NCI-H2196 treated with DMSO at 0.1 percent for 48 hours (cell line): ENCODE measurements around the gene CCDC40.

ENCODE experiments used
- DNase-seq: peaks from one replicate; lab custom pipeline; 2025; ENCODE audit not compliant: unreplicated experiment; lab: John Stamatoyannopoulos, UW

The CCDC40 gene

GRCh38 chr17:80132906-80133625, 96.6 kb downstream of the CCDC40 start:
- no peak for DNase-seq

DNA sequence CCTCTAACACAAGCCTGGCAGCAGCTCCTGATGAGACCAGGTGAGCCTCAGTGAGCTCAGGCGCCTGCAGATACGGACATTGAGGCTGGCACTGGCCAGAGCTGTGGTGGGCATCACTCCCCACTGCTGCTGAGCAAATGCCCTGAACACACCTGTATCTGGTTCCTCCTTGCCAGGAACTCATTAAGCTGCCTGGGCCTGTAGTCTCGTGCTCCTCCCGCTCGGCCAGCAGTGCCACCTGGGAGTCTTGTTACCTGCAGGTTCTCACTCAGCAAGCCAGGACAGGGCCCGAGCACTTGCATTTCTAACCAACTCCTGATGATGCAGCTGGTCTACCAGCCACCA, 97.2 kb downstream of the CCDC40 start:
- DNase-seq = no peak

- DNase-seq = no peak
These were observed 100.7 kb downstream of the CCDC40 start for GRCh38 chr17:80137131-80137530.

DNA sequence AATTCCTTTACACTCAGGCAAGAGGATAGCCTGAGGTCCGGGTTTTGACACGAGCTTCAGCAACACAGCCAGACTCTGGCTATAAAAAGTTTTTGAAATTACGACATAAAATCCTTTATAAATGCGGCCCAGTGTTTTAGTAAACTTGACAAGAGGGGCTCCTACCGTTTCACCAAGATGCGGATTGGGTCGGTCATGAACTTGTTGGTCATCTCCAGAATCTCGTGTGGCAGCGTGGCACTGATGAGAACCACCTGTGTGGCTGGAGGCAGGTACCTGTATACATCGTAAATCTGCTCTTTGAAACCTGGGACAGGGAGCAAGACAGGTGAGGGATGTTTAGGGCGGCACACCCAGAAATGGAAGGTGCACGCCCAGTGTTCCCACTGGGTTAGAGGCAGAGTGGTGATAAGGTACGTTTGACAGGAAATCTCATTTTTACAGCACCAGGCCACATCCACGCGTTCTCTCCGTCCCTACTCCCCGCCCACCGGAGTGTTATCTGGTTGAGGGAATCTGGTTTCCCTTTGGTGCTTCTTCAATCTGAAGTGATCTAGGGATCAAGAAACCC, 102.5 kb downstream of the CCDC40 start:
- no peak for DNase-seq

- no peak for DNase-seq
These were observed 105.2 kb downstream of the CCDC40 start for GRCh38 chr17:80141463-80142165.

DNA sequence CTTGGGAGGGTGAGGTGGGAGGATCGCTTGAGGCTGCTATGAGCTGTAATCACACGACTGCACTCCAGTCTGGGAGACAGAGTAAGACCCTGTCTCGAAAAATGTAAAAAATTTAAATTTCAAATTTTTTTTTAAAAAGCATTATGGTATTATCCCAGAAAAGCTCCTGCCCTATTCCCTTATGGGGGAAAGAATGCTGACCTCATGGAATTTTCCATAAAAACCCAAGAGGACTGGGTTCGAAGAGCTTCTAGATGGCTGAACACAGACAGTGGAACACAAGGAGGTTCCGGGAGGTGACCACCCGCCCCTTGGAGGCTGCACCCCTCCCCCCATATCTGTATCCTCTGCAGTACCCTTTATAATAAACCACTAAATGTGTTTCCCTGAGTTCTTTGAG, 106.5 kb downstream of the CCDC40 start:
- no peak for DNase-seq

DNA sequence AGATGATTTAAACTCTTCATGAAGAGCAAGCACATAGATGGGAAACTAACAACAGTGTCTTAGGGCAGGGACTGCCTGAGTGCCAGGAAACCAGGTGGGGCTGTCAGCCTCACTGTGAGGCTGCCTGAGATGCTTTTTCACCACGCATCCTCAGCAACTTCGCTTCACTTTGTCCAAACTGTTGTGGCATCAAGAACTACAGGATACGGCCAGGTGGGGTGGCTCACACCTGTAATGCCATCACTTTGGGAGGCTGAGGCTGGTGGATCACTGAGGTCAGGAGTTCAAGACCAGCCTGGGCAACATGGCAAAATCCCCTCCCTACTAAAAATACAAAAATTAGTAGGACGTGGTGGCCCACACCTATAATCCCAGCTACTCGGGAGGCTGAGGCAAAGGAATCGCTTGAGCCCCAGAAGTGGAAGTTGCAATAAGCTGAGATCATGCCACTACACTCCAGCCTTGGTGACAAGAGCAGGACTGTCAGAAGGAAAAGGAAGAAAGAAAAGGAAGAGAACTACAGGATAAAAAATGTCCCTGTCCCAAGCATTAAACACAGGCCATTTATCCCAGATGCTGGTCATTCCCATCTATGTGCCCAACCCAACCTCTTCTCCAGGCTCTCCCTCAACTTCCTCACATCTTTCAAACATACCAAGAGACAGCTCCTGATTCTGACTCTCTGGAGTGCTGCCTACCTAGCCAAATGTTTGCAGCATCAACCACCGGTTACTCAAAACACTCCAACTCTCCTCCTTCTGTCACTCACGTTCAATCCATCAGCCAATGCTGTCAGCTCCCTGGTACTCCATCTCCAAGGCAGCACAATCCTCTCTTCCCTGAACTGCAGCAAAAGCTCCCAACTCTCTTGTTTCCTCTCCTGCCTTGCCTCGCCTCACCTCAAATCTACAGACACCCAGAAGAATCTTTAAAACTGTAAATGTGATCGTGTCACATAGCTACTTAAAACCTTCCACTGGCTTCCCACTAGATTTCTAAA, 108.9 kb downstream of the CCDC40 start:
- DNase-seq = no peak

GRCh38 chr17:80146121-80147034, 109.9 kb downstream of the CCDC40 start:
- DNase-seq = no peak

DNA sequence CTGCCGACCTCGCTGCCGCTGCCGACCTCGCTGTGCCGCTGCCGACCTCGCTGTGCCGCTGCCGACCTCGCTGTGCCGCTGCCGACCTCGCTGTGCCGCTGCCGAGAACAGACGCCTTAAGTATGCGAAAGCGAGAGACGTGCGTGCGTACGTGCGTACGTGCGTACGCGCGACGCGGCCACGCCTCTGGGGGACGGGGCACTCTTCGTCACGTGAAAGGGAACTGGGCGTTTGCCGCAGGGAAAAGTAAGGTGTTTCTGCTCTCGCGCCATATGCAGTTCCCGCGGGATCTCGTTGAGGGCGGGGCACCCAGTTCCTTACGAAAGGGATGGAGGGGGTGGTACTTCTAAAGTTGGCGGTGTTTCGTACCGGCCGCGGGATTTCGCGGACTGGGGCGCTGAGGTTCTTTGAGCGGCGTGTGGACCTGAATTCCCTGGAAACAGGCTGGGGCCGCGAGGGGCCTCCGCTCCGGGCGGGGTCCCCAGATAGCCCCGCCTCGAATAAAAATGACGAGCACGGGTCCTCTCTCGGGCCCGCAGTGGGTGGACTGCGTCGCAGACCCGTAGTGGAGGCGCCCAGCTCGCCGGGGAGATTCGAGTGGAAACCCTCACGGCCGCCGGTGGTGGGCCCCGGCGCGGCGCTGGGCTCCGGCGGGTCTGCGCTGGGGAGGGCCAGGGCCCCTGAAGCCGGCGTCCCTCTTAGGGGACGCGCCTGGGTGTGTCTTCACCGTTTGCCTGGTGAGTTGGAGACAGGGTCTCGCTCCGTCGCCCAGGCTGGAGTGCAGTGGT, 110.8 kb downstream of the CCDC40 start, which contains the start of gene EIF4A3:
TSS of gene EIF4A3 (minus strand) at position 94 of the 788 bp plus-strand sequence. CDS start 167 bp downstream, outside the sequence.
- peak; percentile 99 for DNase-seq
